PC-9 (cell line): ENCODE data around the gene CRISPLD2. TPM values are rescaled to one million over a fixed set of nuclear protein-coding genes. Genes with fewer than 3 reads are reported as not detected.

Experiments used
- BruUV-seq: library from RNA; stranded (reverse); fragments of 400-500 nt; replicated peaks from 2 replicates; lab custom pipeline; 2021; lab: Mats Ljungman, UMichigan
- CTCF ChIA-PET: fragments of 300-600 bp; sonication (Branson Sonifier 250); formaldehyde crosslinking; loops from one replicate; lab custom pipeline; 2022; ENCODE audit warnings: antibody characterized with exemption; lab: Charles Lee
- POLR2A ChIA-PET: fragments of 300-600 bp; sonication (Branson Sonifier 250); formaldehyde crosslinking; loops from one replicate; lab custom pipeline; 2022; ENCODE audit warnings: antibody characterized with exemption; ENCODE audit not compliant: unreplicated experiment; lab: Charles Lee
- DNase-seq, 2 experiments: peaks; one replicate each; pipeline versions ENCODE4 v3.0.0 to v3.0.0-alpha.2; 2015 to 2022; ENCODE audit warnings: mixed read lengths in 1 of 2
- H2AFZ ChIP-seq: fragments of 200-600 bp; sonication (generic); 2 replicates; pipeline ENCODE4 v1.8.1; 2017; ENCODE audit warnings: antibody characterized with exemption
- H3F3A ChIP-seq: fragments of 200-600 bp; sonication (generic); 2 replicates; pipeline ENCODE4 v1.8.1; 2017; ENCODE audit warnings: antibody characterized with exemption, mild to moderate bottlenecking, low read depth; ENCODE audit not compliant: insufficient read depth
- H3K27ac ChIP-seq: fragments of 200-600 bp; sonication (generic); 2 replicates; pipeline ENCODE4 v1.6.1; 2016; ENCODE audit warnings: mixed run types
- H3K27me3 ChIP-seq: fragments of 200-600 bp; sonication (generic); 2 replicates; pipeline ENCODE4 v1.6.1; 2016; ENCODE audit warnings: low read depth, mixed run types; ENCODE audit not compliant: insufficient read depth
- H3K36me3 ChIP-seq: fragments of 200-600 bp; sonication (generic); 2 replicates; pipeline ENCODE4 v1.6.1; 2016; ENCODE audit warnings: low read depth, mixed run types
- H3K4me1 ChIP-seq: fragments of 200-600 bp; sonication (generic); replicated peaks from 2 replicates; pipeline ENCODE4 v1.6.1; 2016; ENCODE audit warnings: mixed run types; ENCODE audit not compliant: insufficient read depth
- H3K4me2 ChIP-seq: fragments of 200-600 bp; sonication (generic); 2 replicates; pipeline ENCODE4 v1.6.1; 2017; ENCODE audit warnings: mixed run types
- H3K4me3 ChIP-seq: fragments of 200-600 bp; sonication (generic); 2 replicates; pipeline ENCODE4 v1.6.1; 2016; ENCODE audit warnings: mixed run types
- H3K79me2 ChIP-seq: fragments of 200-600 bp; sonication (generic); 2 replicates; pipeline ENCODE4 v1.6.1; 2017; ENCODE audit warnings: low read depth, mixed run types
- H3K9me2 ChIP-seq: fragments of 200-600 bp; sonication (generic); 2 replicates; pipeline ENCODE4 v1.8.1; 2017; ENCODE audit warnings: mild to moderate bottlenecking; ENCODE audit not compliant: insufficient read depth
- H3K9me3 ChIP-seq: fragments of 200-600 bp; sonication (generic); 2 replicates; pipeline ENCODE4 v1.8.1; 2016; ENCODE audit warnings: low read depth; ENCODE audit not compliant: insufficient read depth
- H4K20me1 ChIP-seq: fragments of 200-600 bp; sonication (generic); 2 replicates; pipeline ENCODE4 v1.8.1; 2017; ENCODE audit not compliant: insufficient read depth
- CTCF ChIP-seq: fragments of 200-600 bp; sonication (generic); conservative IDR thresholded peaks from 2 replicates; pipeline ENCODE4 v1.6.1; 2017; ENCODE audit warnings: mixed run types, antibody characterized with exemption, mild to moderate bottlenecking, moderate library complexity
- EZH2 ChIP-seq: fragments of 200-600 bp; sonication (generic); IDR thresholded peaks from 2 replicates; pipeline ENCODE4 v1.8.0; 2017; ENCODE audit warnings: antibody characterized with exemption, low read depth
- intact Hi-C: fragments of 100-400 bp; cut with micrococcal nuclease; formaldehyde crosslinking; loops from one replicate; pipeline ENCODE4 v1.10.0; 2022; ENCODE audit not compliant: unreplicated experiment
- total RNA-seq: library from RNA; stranded (reverse); gene quantifications from 2 replicates; pipeline ENCODE4 v1.2.3, GENCODE V29; 2021

CRISPLD2 gene
- total RNA-seq, 1 experiment from 2014 or later, result 18.6 TPM

DNA sequence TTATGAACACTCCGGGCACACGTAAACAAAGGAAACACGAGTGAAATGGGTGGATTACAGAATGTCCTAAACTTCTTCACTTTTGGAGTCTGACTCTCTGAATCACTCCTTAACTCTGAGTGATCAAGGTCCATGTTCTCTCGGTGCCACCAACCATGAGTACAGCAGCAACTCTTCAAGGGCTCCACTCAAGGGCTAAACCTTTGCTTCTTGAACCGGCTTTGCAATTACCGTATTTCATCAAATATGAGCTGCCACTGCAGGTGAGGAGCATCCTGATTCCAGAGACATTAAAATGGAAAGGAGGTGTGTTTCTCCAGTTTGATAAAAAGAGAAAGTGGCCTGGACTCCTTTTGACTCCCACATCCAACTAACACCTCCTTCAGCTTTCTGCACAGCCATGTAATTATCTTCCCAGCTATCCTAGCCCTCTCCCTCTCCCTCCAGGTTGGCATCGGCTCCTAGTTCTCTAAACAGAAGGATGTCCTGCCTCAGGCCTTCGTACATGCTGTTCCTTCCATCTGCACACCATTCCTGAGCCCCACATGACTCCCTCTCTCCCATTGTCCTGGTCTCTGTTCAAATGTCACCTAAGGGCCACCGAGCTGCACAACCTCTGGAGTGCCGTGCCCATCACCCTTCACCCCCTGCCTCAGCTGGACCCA, 130.1 kb downstream of the CRISPLD2 start:
- no peak for DNase-seq
- Histone ChIP-seq H2AFZ (no peak overlapping the region), H3K9me2 (no peaks in the 10 kb centered on the region), H3K27ac (no peak overlapping the region), H3F3A (peaks cover 3% of the 10 kb centered on the region; the same call in 1 of the 2 replicates), H3K36me3 (no peaks in the 10 kb centered on the region), H3K79me2 (no peaks in the 10 kb centered on the region), H4K20me1 (no peaks in the 10 kb centered on the region), H3K4me3 (no peak overlapping the region), H3K9me3 (no peaks in the 10 kb centered on the region), H3K4me2 (no peak overlapping the region), H3K27me3 (no peaks in the 10 kb centered on the region), H3K4me1 (peaks cover 1% of the 10 kb centered on the region; the same call in 1 of the 2 replicates)
- CTCF ChIA-PET, result no interaction called here
- intact Hi-C loops, result loop anchor here (5.0 kb wide), 1 partner anchor 178 kb away; no protein-coding TSS in a partner anchor
- BruUV-seq, result no TSS peak
- POLR2A ChIA-PET, result no interaction called here
- TF ChIP-seq EZH2 (no peak), CTCF (no peak)

DNA sequence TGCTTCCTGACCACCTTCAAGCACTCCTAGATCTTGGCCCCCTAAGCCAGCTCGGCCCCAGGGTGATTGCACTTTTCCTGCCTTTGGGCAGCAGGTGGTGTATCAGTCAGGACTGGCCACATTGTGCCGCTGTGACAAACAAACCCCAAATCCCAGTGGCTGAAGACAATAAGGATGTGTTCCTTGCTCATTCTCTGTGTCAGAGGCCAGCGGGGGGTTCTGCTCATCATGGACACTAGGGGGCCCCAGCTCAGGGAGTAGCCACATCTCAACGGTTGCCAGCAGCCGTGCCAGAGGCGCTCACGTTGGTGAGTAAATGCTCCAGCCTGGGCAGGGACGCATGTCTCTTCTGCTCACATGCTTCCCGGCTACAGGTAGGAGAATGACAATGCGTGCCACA, 131.1 kb downstream of the CRISPLD2 start:
- ChIA-PET POLR2A (no interaction called here), CTCF (interaction anchor here (0.6 kb wide), 1 partner anchor 18 kb away, joined by 3 read pairs; no protein-coding TSS in a partner anchor)
- H3K9me2 ChIP-seq, result no peaks in the 10 kb centered on the region
- TF ChIP-seq CTCF (no peak), EZH2 (no peak)
- H3K4me3 ChIP-seq, result no peak overlapping the region
- no peak overlapping the region for H2AFZ ChIP-seq
- no TSS peak for BruUV-seq
- peak in 1 of 2 experiments; percentile 25 for DNase-seq
- no peaks in the 10 kb centered on the region for H3K27me3 ChIP-seq
- H3F3A ChIP-seq, result peaks cover 7% of the 10 kb centered on the region; the same call in 1 of the 2 replicates
- H3K9me3 ChIP-seq, result no peaks in the 10 kb centered on the region
- H3K4me2 ChIP-seq, result no peak overlapping the region
- H3K79me2 ChIP-seq, result no peaks in the 10 kb centered on the region
- no peaks in the 10 kb centered on the region for H3K36me3 ChIP-seq
- H4K20me1 ChIP-seq, result no peaks in the 10 kb centered on the region
- peaks cover 7% of the 10 kb centered on the region; the same call in 1 of the 2 replicates for H3K4me1 ChIP-seq
- intact Hi-C loops, result loop anchor here (5.0 kb wide), 1 partner anchor 179 kb away; no protein-coding TSS in a partner anchor
- no peak overlapping the region for H3K27ac ChIP-seq

GRCh38 chr16:84952335-84953189, 132.8 kb downstream of the CRISPLD2 start:
- no peak overlapping the region for H2AFZ ChIP-seq
- no peaks in the 10 kb centered on the region for H3K79me2 ChIP-seq
- H3K27me3 ChIP-seq, result no peaks in the 10 kb centered on the region
- no peaks in the 10 kb centered on the region for H3K36me3 ChIP-seq
- intact Hi-C loops, result loop anchor here (1.0 to 5.0 kb wide), 4 partner anchors 28 to 198 kb away; no protein-coding TSS in a partner anchor
- H3K4me2 ChIP-seq, result no peak overlapping the region
- H4K20me1 ChIP-seq, result no peaks in the 10 kb centered on the region
- DNase-seq, result peak; percentile 67 to 76
- H3K27ac ChIP-seq, result no peak overlapping the region
- peaks cover 7% of the 10 kb centered on the region; the same call in 1 of the 2 replicates for H3F3A ChIP-seq
- CTCF ChIA-PET, result interaction anchor here (0.6 to 1.8 kb wide), 7 partner anchors 27 to 202 kb away, joined by 3 to 11 read pairs (median 7); no protein-coding TSS in a partner anchor
- BruUV-seq, result no TSS peak
- peaks cover 7% of the 10 kb centered on the region; the same call in 1 of the 2 replicates for H3K4me1 ChIP-seq
- no peak for TF ChIP-seq EZH2
- peak; percentile 89 for TF ChIP-seq CTCF
- H3K9me2 ChIP-seq, result no peaks in the 10 kb centered on the region
- H3K9me3 ChIP-seq, result no peaks in the 10 kb centered on the region
- POLR2A ChIA-PET, result interaction anchor here (0.5 kb wide), 1 partner anchor 337 kb away, joined by 3 read pairs; no protein-coding TSS in a partner anchor
- H3K4me3 ChIP-seq, result no peak overlapping the region
